H1 (cell line): ENCODE results near the gene CABP1. TPM values are rescaled to one million over a fixed set of nuclear protein-coding genes. Genes with fewer than 3 reads are reported as not detected.

Source experiments
- CBX8 ChIP-seq: fragments of 300-800, 300-1000 bp; sonication (generic); IDR thresholded peaks from 2 replicates; pipeline ENCODE4 v1.7.1; 2016; ENCODE audit warnings: low read depth, low read length, borderline replicate concordance
- CHD7 ChIP-seq: fragments of 300-600 bp; sonication (generic); IDR thresholded peaks from 2 replicates; pipeline ENCODE4 v1.7.1; 2012; ENCODE audit warnings: low read length, moderate library complexity, mild to moderate bottlenecking, inconsistent platforms; ENCODE audit not compliant: insufficient replicate concordance
- CTCF ChIP-seq, 3 experiments: IDR thresholded peaks; 1 replicate in 2 of 3; 2 replicates in 1 of 3; pipeline versions ENCODE4 v1.5.1 to v1.6.1; 2011; ENCODE audit warnings: low read length in 3 of 3, mild to moderate bottlenecking in 3 of 3, inconsistent platforms in 2 of 3, low read depth in 1 of 3, moderate library complexity in 1 of 3; ENCODE audit not compliant: insufficient read depth in 1 of 3; ENCODE audit errors: control extremely low read depth in 1 of 3
- EZH2 ChIP-seq: fragments of 200-600 bp; sonication (generic); IDR thresholded peaks from 2 replicates; pipeline ENCODE4 v1.7.1; 2012; ENCODE audit warnings: low read depth, mild to moderate bottlenecking, moderate library complexity, low read length, inconsistent platforms; ENCODE audit not compliant: severe bottlenecking
- FOSL1 ChIP-seq: IDR thresholded peaks from 2 replicates; pipeline ENCODE4 v1.6.1; 2011; ENCODE audit warnings: mild to moderate bottlenecking, low read depth, low read length, moderate library complexity; ENCODE audit not compliant: insufficient read depth
- GTF2F1 ChIP-seq: IDR thresholded peaks from 2 replicates; pipeline ENCODE4 v1.6.1; 2012; ENCODE audit warnings: low read depth, low read length, improper control_type of control experiment, borderline replicate concordance
- HDAC2 ChIP-seq, 2 experiments: fragments of 300-600 bp in 1 of 2; sonication (generic) in 1 of 2; IDR thresholded peaks; 2 replicates each; pipeline ENCODE4 v1.6.1; 2011 to 2012; ENCODE audit warnings: low read depth in 2 of 2, low read length in 2 of 2, mild to moderate bottlenecking in 2 of 2, moderate library complexity in 2 of 2, borderline replicate concordance in 1 of 2, inconsistent platforms in 1 of 2
- MAX ChIP-seq: IDR thresholded peaks from 2 replicates; pipeline ENCODE4 v1.6.1; 2012; ENCODE audit warnings: inconsistent platforms
- polyA plus RNA-seq, 7 experiments: library from polyadenylated mRNA; depleted of rRNA in 3 of 7; stranded (reverse) in 5 of 7; unstranded in 2 of 7; fragments of >200 nt in 5 of 7; fragments of 200-250 nt in 2 of 7; gene quantifications; 1 replicate in 5 of 7; 2 replicates in 1 of 7; 4 replicates in 1 of 7; pipeline versions ENCODE4 v1.2.1 to v1.2.3, GENCODE V29; 2011 to 2013; ENCODE audit warnings: missing spikeins in 2 of 7, mixed read lengths in 2 of 7
- total RNA-seq: library from RNA; stranded (reverse); fragmentation: NEBNext Ultra II Directional; extraction: Animal tissue kit (Norgen Biotek cat#: 25700); gene quantifications from 2 replicates; pipeline ENCODE4 v1.2.1, GENCODE V29; 2021

The CABP1 gene
- total and polyA plus RNA-seq, 2 of the 8 experiments (the other 6 are each of a cell fraction or from before 2014, with no cell fraction given), result 3.9 to 7.4 TPM

GRCh38 chr12:120659151-120659525 lies 18.7 kb downstream of the CABP1 start (continued):
- no peak for TF ChIP-seq CHD7
- TF ChIP-seq CBX8, result no peak
- no peak for TF ChIP-seq CTCF (IDR thresholded peaks at IDR 0.05; ENCODE audit: control extremely low read depth in 1 of 3, insufficient read depth in 1 of 3, low read depth in 1 of 3, low read length in 3 of 3)
- TF ChIP-seq HDAC2 (IDR thresholded peaks at IDR 0.05; ENCODE audit: borderline replicate concordance in 1 of 2, low read depth in 2 of 2, low read length in 2 of 2), result no peak
- no peak for TF ChIP-seq EZH2
- no peak for TF ChIP-seq GTF2F1
- TF ChIP-seq MAX, result no peak
- TF ChIP-seq FOSL1, result no peak
